HG02623 (cell line): ENCODE measurements around the gene UBL3.

ENCODE experiments used
- ATAC-seq: cut with Tn5 transposase; IDR thresholded peaks from one replicate; pipeline ENCODE4 v1.9.1; 2021; ENCODE audit warnings: moderate library complexity; ENCODE audit not compliant: unreplicated experiment

The UBL3 gene, protein sequence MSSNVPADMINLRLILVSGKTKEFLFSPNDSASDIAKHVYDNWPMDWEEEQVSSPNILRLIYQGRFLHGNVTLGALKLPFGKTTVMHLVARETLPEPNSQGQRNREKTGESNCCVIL

DNA sequence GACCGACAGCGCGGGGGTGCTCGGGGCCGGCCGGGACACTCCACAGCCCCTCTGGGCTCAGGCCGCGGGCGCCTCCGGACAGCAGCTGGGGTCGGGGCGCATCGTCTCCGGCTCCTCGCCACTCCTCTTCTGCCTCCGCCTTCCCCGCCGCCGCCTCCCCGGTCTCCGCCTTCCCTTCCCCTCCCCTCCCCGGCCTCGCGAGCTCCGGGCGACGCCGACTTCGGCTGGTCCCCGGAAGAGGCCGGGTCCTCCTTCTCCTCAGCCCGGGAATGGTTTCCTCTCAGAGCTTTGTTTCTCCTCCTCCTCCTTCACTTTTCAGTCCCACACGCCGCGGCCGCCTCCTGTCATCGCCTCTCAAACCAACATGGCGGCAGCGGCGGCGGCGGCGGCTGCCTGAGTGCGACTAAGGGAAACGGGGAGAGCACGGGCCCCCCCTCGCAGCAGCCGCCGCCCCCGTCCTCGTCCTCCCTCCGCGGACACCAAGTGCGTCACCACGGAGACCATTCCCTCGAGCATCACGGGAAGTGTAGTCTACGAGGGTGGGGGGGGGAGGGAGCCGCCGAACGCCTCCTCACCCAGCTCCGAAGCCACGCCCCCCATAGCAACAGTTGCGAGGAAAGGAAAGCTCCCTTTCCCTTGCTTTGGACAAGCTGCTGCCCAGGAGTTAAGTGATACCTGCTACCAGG is at the start of gene UBL3:
TSS of gene UBL3 (minus strand) at position 405 of the 686 bp plus-strand sequence. CDS start 1,079 bp downstream, outside the sequence.
- ATAC-seq = peak; percentile 78

DNA sequence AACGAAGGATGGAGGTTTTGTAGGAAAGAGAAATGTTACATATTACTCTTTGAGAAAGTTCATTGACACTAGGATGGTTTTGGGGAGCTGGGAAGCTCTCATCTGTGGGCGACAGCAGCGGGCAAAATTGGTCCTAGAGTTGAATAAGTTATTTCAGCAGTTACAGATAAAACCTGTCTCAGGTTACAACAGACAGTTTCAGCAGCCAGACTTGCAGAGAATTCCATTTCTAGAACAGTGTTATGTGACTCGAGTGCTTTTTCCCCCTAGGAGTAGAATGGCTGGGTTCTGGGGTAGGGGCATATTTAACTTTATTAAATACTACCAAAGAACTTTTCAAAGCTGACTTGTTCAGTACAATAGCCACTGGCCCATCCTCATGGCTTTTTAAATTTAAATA is 46.7 kb upstream of the UBL3 start:
- ATAC-seq = no peak

DNA sequence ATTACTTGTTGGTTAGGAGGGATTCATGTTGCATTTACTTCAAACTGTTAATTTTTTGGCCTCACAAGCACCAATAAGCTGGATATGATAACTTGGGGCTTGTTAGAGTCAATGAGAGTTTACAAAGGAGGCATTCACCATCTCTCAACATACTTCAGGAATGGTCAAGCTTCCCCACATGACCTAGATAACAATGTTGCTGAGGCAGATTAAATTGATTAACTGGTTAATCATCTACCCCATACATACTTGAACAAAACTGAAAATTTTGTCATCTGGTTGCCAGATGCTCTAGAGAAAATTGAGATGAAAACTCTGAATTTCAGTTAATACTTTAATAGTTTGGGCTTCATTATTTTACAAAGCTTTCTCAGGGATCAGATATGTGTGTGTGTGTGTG is 43.0 kb upstream of the UBL3 start:
- no peak for ATAC-seq

DNA sequence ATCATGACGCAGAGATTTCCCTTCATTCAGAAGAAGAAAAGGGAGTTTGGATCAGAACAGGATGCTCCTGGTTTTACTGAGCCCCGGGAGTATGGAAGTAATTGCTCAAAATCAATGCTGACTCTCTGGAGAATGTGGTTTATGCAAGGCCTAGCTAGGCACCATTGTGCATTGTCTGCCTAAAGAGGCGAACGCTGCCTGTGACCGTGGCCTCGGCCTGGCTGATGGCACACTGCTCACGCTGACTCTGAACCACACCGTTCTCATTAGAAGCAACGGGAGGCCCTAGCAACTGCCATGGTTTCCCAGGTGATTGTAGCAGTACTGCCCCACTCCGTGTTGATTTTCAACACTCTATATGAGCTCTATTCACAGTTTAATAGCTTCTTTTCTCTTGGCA is 41.7 kb upstream of the UBL3 start:
- no peak for ATAC-seq

DNA sequence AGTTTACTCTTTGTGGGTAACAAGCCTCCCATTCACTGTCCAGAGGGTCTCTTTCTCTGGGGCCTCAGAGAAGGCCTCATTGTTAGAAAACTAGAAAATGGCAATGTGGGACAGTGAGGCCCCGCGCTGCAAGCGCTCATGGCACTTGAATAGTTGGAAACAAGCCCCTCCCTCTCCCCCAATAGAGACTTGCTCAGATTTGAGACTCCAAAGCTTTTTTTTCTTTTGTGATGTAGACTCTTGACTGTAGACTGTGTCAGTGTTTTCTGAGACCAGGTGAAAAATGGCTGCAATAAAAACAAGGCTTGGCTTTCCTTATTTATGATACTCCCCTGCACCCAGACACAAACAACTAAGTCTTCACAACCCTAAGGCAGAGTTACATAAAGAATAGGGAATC is 38.7 kb upstream of the UBL3 start:
- no peak for ATAC-seq

DNA sequence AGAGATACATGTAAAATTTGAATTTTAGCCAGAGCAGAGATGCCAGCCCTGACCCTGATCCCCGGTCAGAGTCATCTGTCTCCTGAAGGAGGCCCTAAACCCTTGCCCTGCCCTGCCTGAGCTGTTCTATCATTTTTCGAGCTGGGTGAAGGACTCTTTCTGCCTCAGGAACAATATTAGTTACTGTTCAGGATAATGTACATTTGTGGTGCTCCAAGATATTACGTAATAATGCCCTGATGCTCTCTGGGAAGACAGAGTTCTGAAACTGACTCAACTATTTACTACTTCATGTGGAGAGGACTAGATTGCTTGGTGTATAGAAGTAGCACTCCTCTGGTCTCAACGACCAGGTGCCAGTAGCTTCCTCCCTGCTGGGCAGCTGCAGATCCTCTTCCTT is 37.9 kb upstream of the UBL3 start:
- ATAC-seq = no peak

DNA sequence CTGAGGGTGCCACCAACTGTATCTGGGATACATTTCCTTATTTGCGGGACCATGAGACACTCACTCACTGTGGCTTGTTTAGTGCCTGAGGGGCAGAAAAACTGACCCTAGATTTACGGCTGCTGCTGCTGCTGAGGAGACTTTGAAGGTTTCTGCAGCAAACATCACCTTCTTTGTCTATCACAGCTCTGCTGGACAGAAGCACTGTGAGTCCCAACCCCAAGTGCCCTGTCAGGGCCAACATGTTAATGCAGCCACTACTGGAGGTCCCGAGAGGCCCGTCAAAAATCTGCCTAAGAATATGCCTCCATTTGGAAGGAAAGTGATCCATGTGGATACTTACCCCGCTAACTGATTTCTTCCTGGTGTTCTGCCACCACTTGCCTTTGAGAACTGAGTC is 37.3 kb upstream of the UBL3 start:
- no peak for ATAC-seq

DNA sequence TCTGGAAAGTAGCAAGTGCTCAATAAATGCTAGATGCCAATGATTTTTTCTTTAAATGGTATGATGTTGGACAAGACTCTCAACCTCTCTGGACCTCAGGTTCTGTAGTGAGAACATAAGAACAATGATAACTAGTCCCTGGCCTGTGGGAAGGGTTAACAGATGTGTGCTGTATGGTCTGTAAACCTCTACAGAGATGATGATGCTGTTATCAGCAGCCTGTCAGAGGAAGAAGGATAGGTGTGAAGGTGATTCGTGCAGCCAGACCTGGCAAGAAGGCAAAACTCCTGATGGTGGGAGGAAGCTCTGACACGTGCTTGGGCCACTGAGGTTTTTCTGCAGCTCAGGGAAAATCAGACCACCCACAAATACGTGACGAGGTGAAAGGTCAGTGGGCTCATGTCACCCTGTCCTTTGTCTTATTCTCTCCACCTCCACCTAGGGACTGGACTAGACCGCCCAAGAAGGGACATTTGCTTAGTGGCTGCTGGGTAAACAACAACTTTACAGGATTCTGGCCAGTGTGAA is 36.7 kb upstream of the UBL3 start:
- no peak for ATAC-seq

DNA sequence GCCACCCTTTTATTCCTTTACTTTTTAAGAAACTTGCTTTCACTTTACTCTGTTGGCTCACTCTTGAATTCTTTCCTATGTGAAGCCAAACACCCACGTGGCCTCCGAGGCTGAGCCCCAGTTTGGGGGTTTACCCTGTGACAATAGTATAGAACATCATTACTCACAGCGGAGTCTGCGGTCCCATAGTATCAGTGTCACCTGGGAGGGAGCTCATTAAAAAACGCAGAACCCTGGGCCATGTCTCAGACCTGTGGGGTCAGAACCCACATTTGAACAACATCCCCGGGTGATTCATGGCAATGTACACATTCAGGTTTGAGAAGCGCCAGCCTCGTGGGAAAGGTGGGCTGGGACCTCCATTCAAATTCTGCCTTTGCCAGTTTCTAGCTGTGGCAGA is 36.0 kb upstream of the UBL3 start:
- no peak for ATAC-seq

DNA sequence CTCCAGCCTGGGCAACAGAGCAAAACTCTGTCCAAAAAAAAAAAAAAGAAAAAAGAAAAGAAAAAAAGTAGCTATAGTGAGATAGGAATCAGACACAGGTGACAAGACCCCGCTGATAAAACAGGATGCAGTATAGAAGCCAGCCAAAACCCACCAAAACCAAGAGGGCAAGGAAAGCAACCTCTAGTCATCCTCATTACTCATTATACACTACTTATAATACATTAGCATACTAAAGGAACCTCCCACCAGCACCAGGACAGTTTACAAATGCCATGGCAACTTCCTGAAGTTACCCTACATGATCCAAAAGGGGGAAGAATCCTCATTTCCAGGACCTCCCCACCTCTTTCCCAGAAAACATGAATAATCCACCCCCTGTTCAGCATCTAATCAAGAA is 35.6 kb upstream of the UBL3 start:
- ATAC-seq = no peak

DNA sequence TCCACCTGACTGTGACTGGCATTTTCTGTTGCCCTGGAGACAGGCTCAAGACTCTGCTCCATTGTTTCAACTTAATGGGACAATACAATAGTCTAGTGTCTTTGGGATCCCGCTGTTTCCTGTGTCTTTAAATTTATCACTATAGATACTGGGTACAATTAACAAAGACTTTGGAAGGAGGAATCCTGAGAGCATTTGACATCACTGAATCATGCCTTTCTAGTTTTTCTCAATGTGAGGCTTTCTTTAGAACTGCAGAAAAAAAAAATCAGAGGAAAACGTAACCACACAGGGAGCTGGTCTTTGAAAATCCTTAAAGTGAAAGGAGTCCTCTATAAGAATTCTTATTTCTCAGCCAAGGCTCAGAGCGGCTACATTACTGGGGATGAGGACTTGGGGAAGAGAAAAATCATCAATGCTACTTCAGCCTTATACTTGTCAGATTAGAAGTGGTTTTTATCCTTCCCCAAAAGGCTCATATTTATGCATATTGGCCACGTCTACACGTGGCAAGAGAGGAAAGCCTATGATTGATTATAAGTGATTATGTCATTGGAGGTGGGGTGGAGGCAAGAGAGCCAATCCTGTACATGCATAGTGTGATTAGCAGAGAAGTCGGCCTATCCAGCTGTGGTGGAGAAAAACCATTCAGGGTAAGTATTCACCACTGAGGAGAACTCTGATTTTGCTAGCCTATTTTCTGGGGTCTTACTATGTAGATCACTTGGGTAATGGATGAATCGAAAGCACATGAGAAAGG is 34.4 kb upstream of the UBL3 start:
- no peak for ATAC-seq

DNA sequence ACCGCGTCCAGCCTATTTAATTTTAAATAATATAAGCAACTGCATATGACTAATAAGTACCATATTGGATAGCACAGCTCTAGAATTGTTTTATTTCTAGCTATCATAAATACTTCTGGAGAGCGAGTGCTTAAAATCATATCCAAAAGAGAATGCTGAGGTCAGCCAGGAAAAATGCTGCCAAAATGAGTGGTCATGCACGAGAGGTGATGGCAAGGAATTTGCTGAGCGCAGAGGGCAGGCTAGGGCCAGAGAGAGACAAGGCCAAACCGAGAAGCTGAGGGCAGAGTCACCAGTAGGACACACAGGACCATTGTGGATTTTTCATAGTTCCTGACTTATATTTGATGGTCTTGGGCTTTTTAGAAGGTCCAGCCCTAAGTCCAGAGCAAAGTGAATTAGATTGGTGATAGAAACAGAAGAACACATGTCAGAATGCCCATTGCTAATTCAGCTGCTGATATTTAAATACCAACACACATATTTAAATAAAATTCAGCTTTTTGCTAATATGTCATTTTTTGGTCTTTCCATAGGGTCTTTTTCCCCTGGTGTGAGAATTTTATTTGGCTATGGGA is 33.6 kb upstream of the UBL3 start:
- ATAC-seq = no peak

DNA sequence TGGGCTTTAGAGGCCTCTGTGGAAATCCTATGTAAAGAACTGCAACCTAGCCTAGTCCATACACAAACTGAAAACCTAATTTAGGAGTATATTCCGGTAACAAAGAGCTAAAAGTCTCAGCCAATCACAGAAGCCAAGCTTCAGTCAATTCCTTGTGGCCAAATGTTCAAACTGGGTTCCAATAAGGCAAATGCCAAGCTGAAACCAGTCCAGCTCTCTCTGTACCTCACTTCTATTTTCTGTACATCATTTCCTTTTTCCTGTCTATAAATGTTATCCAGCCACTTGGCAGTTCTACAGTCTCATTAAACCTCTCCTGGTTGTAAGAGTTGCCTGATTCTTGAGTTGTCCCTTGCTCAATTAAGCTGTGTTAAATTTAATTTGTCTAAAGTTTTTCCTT is 31.7 kb upstream of the UBL3 start:
- no peak for ATAC-seq

DNA sequence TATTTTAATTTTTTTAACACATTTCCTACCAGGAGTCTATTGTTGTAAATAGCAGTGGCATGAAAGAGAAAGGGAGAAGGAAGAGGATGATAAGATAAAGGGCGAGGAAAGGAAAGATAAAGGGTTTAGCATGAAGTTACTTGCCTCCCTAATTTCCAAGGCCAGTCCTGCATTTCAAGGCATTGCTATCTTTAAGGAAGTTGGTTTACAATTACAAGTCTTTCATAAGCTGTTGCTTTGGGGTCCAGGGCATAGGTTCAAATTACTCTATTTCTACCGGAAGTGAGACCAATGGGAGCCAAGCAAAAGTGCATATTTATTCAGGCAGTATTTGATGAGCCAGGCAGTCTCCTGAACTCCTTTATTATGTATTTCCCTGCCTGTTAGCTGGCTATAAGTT is 27.7 kb upstream of the UBL3 start:
- no peak for ATAC-seq

DNA sequence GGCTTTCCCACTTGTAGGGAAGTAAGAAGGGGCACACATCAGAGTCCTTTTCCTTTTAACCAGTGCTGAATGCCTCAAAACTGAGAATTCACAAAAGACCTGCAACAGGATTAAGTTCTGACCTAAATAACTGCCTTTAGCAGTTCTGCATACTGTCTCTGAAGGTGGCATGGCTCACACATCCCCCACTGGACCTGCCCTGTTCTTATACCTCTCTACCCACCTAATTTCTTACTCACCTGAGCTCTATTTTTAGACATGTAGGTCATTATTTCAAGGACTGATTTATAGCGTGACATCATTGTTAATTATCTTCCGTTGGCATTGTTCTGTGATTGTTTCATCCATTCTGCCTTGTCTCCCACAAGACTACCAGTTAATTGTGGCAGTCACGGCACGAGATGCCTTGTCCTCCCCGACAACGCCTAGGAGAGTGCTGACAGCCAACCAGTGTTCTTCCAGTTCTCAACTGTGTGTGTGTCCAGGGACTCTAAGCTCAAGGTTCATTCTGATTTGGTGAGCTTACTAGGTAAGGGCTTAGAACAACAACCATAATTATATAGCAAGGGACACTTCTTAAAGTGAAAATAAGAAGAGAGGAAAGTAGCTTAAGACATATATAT is 27.1 kb upstream of the UBL3 start:
- no peak for ATAC-seq

DNA sequence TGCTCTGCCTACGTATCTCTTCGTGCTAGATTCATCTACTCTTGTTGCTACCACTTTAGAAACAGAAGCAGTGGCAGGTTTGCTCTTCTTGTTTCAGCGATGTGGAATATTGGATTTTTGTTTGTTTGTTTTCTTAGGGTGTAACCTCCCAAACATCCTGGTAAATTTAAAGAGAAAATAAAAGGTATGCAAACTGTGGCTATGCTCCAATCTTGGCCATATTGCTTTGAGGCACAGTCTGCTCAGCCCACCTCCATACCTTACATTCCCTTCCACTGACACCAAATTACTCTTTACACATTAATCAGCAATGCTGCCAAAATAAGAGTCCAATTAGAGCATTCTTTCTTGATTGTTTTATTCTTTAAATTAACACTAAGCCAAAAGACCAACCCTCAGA is 25.2 kb upstream of the UBL3 start:
- ATAC-seq = no peak

DNA sequence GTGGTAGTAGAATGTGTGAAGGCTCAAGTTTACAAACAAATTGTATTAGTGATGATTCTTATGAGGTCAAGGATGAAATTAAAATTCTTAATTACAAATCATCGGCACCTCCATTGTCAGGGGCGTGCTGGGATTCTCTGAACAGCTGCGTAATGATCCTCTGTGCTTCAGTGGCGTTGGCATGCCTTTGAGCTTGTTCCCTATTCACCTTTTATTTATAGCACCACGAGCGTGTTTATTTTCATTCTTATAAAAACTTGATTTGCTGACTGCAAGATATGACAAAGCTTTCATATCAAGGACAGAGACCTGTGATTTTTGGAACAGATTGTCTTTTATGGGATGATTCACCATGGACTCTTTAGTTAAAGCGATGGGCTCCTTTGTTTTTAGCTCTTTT is 18.2 kb upstream of the UBL3 start:
- ATAC-seq = no peak

DNA sequence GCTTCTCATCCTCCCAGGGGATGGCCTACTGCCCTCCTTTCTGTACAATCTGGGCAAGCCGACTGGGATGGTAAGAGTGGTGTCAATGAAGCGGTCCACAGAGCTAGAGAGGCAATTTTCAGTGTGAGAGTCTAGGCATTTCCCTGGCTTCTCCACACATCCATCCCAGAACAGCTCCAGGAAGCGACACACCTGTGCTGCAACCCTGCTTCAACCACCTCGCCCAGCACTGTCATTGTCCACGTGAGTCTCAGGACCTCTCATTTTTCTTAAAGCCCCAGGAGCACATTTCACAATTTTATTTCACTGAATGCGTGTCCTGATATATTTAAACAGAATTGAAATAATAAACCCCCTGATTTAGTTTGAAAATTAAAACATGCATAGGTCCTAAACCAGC is 15.5 kb upstream of the UBL3 start:
- no peak for ATAC-seq

DNA sequence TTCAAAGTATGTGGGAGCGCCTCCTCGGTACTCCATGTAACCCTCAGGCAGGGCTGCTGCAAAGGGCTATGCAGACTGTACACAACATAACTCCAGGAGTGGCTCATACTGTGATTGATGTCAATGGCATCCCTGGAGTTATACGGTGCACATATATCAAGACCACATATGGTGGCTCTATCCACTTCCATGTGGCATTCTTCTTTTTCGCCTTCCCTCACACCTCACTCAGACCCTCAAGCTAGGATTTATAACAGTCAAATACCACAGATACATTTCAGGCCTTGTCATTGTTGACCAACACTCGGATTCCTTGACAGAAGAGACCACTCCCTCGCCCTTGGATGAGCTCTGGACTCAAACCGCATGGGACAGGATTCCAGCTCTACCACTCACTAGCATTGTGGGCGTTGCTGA is 11.3 kb upstream of the UBL3 start:
- no peak for ATAC-seq

DNA sequence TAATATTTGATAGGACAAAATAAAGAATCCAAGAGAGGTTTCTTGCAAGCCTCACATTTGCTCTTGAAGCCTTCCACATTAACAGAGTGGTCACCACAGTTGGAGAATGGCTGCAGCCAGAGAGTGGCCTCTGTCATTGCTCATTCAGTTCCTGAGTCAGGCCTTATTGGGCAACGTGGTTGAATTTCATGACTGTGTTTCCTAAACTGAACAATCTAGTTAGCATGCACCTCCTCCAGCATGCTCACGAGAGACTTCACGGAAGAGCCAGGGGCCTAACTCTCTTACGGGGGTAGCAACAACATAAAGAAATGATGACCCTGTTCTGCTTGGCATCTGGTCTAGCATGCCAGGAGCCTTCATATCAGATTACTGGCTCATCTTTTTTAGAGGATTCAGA is 9.6 kb upstream of the UBL3 start:
- no peak for ATAC-seq

DNA sequence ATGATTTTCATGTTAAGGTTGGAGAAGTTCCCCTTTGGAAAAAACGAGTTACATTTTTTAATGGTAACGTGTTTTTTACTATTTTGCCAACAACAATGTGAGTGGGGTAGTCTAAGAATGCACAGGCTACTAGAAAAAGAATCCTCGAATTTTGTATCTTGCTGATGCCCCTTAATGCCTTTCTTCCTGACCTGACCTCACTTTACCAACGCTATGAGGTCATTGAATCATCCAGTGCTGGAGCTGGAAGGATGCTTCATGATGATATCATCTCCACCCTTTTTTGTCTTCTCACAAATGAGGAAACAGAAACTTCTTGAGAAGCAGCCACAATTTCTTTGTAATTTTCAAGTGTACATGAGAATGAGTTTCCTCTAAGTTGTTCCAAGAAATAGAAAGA is 8.2 kb upstream of the UBL3 start:
- ATAC-seq = no peak
